HepG2 (cell line): Measurements from ENCODE around the gene CDK6. TPM values are rescaled to one million over a fixed set of nuclear protein-coding genes. Genes with fewer than 3 reads are reported as not detected.

Experiments
- ATAC-seq: fragments of 200-7000 bp; cut with Tn5 transposase; 3 replicates; pipeline ENCODE4 v1.9.1; 2020; ENCODE audit warnings: mild to moderate bottlenecking, moderate library complexity
- BruUV-seq: library from RNA; stranded (reverse); fragments of 400-500 nt; replicated peaks from 2 replicates; lab custom pipeline; 2021; lab: Mats Ljungman, UMichigan
- CTCF ChIA-PET: fragments of 300-600 bp; formaldehyde crosslinking; extraction: SDS; loops from one replicate; lab custom pipeline; 2021; ENCODE audit warnings: low total read pairs, inconsistent platforms, low intra/inter-chr PET ratio; lab: Yijun Ruan, JAX
- POLR2A ChIA-PET: fragments of 350-600 bp; sonication (Branson Sonifier 250); formaldehyde crosslinking; loops from one replicate; lab custom pipeline; 2020; ENCODE audit warnings: antibody characterized with exemption, inconsistent platforms; lab: Yijun Ruan, JAX
- DNase-seq: peaks from one replicate; pipeline ENCODE4 v3.0.0-alpha.2; 2015; ENCODE audit warnings: low spot score
- FAIRE-seq: peaks from 3 replicates; lab custom pipeline; 2011; peaks lifted over from hg19 to GRCh38; lab: Jason Lieb, UNC
- H2AFZ ChIP-seq: one replicate; pipeline ENCODE4 v1.6.1; 2011; ENCODE audit warnings: low read length, inconsistent platforms
- H3K27ac ChIP-seq: fragments of 300-600 bp; 3 replicates; pipeline ENCODE4 v1.8.0; 2011; ENCODE audit warnings: mixed run types, mild to moderate bottlenecking, mixed read lengths, low read length, inconsistent platforms; ENCODE audit not compliant: insufficient read depth; ENCODE audit errors: extremely low read length
- H3K27me3 ChIP-seq, 2 experiments: fragments of 200-600 bp in 1 of 2; 2 replicates in 1 of 2; 3 replicates in 1 of 2; pipeline versions ENCODE4 v1.6.0 to v1.8.0; 2011; ENCODE audit warnings: low read length in 2 of 2, mild to moderate bottlenecking in 2 of 2, moderate library complexity in 2 of 2, inconsistent platforms in 1 of 2; ENCODE audit not compliant: insufficient read depth in 2 of 2, control insufficient read depth in 1 of 2
- H3K36me3 ChIP-seq, 2 experiments: fragments of 200-600 bp in 1 of 2; replicated peaks in 1 of 2; 2 replicates in 1 of 2; 3 replicates in 1 of 2; pipeline versions ENCODE4 v1.5.1 to v1.8.0; 2011; ENCODE audit warnings: low read length in 2 of 2, inconsistent platforms in 1 of 2; ENCODE audit not compliant: insufficient read depth in 2 of 2, control insufficient read depth in 1 of 2
- H3K4me1 ChIP-seq: 2 replicates; pipeline ENCODE4 v1.5.1; 2012; ENCODE audit warnings: low read length, inconsistent platforms; ENCODE audit not compliant: insufficient read depth
- H3K4me2 ChIP-seq: 2 replicates; pipeline ENCODE4 v1.6.0; 2011; ENCODE audit warnings: low read depth, low read length, inconsistent platforms
- H3K4me3 ChIP-seq, 3 experiments: fragments of 200-600 bp in 1 of 3; sonication (generic), shearing (Covaris generic) in 1 of 3; replicated peaks in 1 of 3; 2 replicates each; pipeline ENCODE4 v1.5.1; 2011 to 2016; ENCODE audit warnings: low read length in 3 of 3, inconsistent platforms in 2 of 3, low read depth in 2 of 3, mild to moderate bottlenecking in 2 of 3, control low read depth in 1 of 3, mixed read lengths in 1 of 3; ENCODE audit not compliant: insufficient read depth in 1 of 3
- H3K79me2 ChIP-seq: one replicate; pipeline ENCODE4 v1.6.1; 2011; ENCODE audit warnings: low read length, inconsistent platforms; ENCODE audit not compliant: insufficient read depth
- H3K9ac ChIP-seq: 2 replicates; pipeline ENCODE4 v1.6.0; 2011; ENCODE audit warnings: mild to moderate bottlenecking, low read depth, low read length, inconsistent platforms; ENCODE audit not compliant: insufficient read depth
- H3K9me3 ChIP-seq: 2 replicates; pipeline ENCODE4 v1.5.1; 2012; ENCODE audit warnings: mild to moderate bottlenecking, low read length
- H4K20me1 ChIP-seq: 2 replicates; pipeline ENCODE4 v1.6.0; 2011; ENCODE audit warnings: inconsistent platforms, mild to moderate bottlenecking, low read length, moderate library complexity; ENCODE audit not compliant: insufficient read depth
- FLYWCH1 ChIP-seq: sonication (generic); formaldehyde crosslinking; IDR thresholded peaks from 2 replicates; pipeline ENCODE4 v1.8.1; 2023; ENCODE audit warnings: mild to moderate bottlenecking, missing genetic modification reagents
- FOXM1 ChIP-seq: sonication (generic); formaldehyde crosslinking; IDR thresholded peaks from 2 replicates; pipeline ENCODE4 v1.5.0; 2020; ENCODE audit warnings: missing genetic modification reagents
- HCFC1 ChIP-seq: fragments of 150-350 bp; IDR thresholded peaks from 2 replicates; pipeline ENCODE4 v1.6.1; 2014; ENCODE audit warnings: low read depth, low read length
- MTF1 ChIP-seq: sonication (generic); formaldehyde crosslinking; IDR thresholded peaks from 2 replicates; pipeline ENCODE4 v1.5.0; 2020; ENCODE audit warnings: missing genetic modification reagents
- MXD4 ChIP-seq: IDR thresholded peaks from 2 replicates; pipeline ENCODE4 v1.6.1; 2016; ENCODE audit warnings: mild to moderate bottlenecking, missing biosample characterization, missing genetic modification reagents
- NAIF1 ChIP-seq: sonication (generic); formaldehyde crosslinking; IDR thresholded peaks from 2 replicates; pipeline ENCODE4 v1.5.0; 2020; ENCODE audit warnings: mild to moderate bottlenecking, missing genetic modification reagents, borderline replicate concordance
- PRMT3 ChIP-seq: sonication (generic); formaldehyde crosslinking; IDR thresholded peaks from 2 replicates; pipeline ENCODE4 v1.8.1; 2022; ENCODE audit warnings: low read depth, mild to moderate bottlenecking, moderate library complexity, missing genetic modification reagents, borderline replicate concordance
- TCF7L2 ChIP-seq: IDR thresholded peaks from 2 replicates; pipeline ENCODE4 v1.6.1; 2011; ENCODE audit warnings: mild to moderate bottlenecking, low read depth, low read length, moderate library complexity
- ZNF12 ChIP-seq: sonication (generic); formaldehyde crosslinking; IDR thresholded peaks from 2 replicates; pipeline ENCODE4 v1.5.0; 2020; ENCODE audit warnings: missing genetic modification reagents
- ZNF136 ChIP-seq: sonication (generic); formaldehyde crosslinking; IDR thresholded peaks from 2 replicates; pipeline ENCODE4 v1.8.1; 2022; ENCODE audit warnings: low read depth, mild to moderate bottlenecking, moderate library complexity, missing genetic modification reagents
- ZNF143 ChIP-seq: sonication (generic); formaldehyde crosslinking; IDR thresholded peaks from 2 replicates; pipeline ENCODE4 v1.4.0; 2020; ENCODE audit warnings: missing genetic modification reagents
- ZNF160 ChIP-seq: sonication (generic); formaldehyde crosslinking; IDR thresholded peaks from 2 replicates; pipeline ENCODE4 v1.8.0; 2022; ENCODE audit warnings: mild to moderate bottlenecking, inconsistent platforms, missing genetic modification reagents
- WGBS: methylation state at CpG from one replicate; pipeline ENCODE4 v1.1.6; 2017; ENCODE audit warnings: low lambda C conversion rate; 5-methylcytosine and 5-hydroxymethylcytosine counted together
- in situ Hi-C: cut with HindIII; loops from 2 replicates; pipeline ENCODE4 v1.10.0; 2017; ENCODE audit warnings: low pct_unique_long_range_greater_than_20kb; ENCODE audit not compliant: extremely low pct_ligation_motif_present
- intact Hi-C: fragments of 100-400 bp; cut with micrococcal nuclease; formaldehyde crosslinking; loops from one replicate; pipeline ENCODE4 v1.10.0; 2022; ENCODE audit not compliant: unreplicated experiment
- polyA plus RNA-seq, 8 experiments: library from polyadenylated mRNA; depleted of rRNA in 3 of 8; stranded (reverse) in 7 of 8; unstranded in 1 of 8; fragments of >200 nt; fragmentation: Illumina TruSeq in 4 of 8; extraction: Trizol in 4 of 8; gene quantifications; 2 replicates each; pipeline versions ENCODE4 v1.2.1 to v1.2.3, GENCODE V29; 2011 to 2016; ENCODE audit warnings: low read depth in 4 of 8, missing spikeins in 1 of 8, mixed read lengths in 1 of 8; ENCODE audit not compliant: insufficient read depth in 1 of 8
- total RNA-seq, 5 experiments: library from RNA; depleted of rRNA; stranded (reverse); fragments of >200 nt; fragmentation: Illumina TruSeq; extraction: Trizol; gene quantifications; 2 replicates each; pipeline ENCODE4 v1.2.3, GENCODE V29; 2016; ENCODE audit warnings: low read depth in 1 of 5
- TF ChIP-seq, protein P1 (sequence below): sonication (generic); formaldehyde crosslinking; IDR thresholded peaks from 2 replicates; pipeline ENCODE4; 2020; ENCODE audit warnings: missing genetic modification reagents, mild to moderate bottlenecking, borderline replicate concordance
- TF ChIP-seq, protein P2 (sequence below): sonication (generic); formaldehyde crosslinking; IDR thresholded peaks from 2 replicates; pipeline ENCODE4 v1.4.0; 2020; ENCODE audit warnings: missing genetic modification reagents, borderline replicate concordance
- TF ChIP-seq, protein P3 (sequence below): IDR thresholded peaks from 2 replicates; pipeline ENCODE4 v1.6.1; 2012; ENCODE audit warnings: inconsistent platforms
- TF ChIP-seq, protein P4 (sequence below): sonication (generic); formaldehyde crosslinking; IDR thresholded peaks from 2 replicates; pipeline ENCODE4 v1.8.0; 2022; ENCODE audit warnings: mild to moderate bottlenecking, missing genetic modification reagents, borderline replicate concordance
- TF ChIP-seq, protein P5 (sequence below): sonication (generic); formaldehyde crosslinking; IDR thresholded peaks from 2 replicates; pipeline ENCODE4 v1.4.0; 2020; ENCODE audit warnings: missing genetic modification reagents, low read depth, mild to moderate bottlenecking, borderline replicate concordance

The CDK6 gene
- total and polyA plus RNA-seq, 2 of the 13 experiments (the other 11 are each of a cell fraction or from before 2014, with no cell fraction given), result 34.6 to 90.8 TPM

DNA sequence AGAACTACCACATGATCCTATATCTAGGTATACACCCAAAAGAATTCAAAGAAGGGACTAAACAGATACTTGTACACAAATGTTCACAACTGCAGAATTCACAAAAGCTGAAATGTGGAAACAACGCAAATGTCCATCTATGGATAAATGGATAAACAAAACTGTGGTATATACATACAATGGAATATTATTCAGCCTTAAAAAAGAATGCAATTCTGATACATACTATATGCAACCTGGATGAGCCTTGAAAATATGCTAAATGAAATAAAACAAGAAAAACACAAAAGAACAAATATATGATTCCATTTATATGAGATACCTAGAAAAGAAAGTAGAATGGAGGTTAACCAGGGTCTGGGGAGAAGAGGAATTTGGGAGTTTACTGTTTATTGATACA lies 253.4 kb downstream of the CDK6 start:
- Histone ChIP-seq H3K9ac (no peak overlapping the region), H3K36me3 (peaks cover 6 to 27% of the 10 kb centered on the region in 2 experiments), H3K4me2 (no peak overlapping the region), H3K79me2 (peaks cover 83% of the 10 kb centered on the region), H2AFZ (no peak overlapping the region), H3K4me3 (no peak overlapping the region), H3K27me3 (no peaks in the 10 kb centered on the region), H3K9me3 (no peaks in the 10 kb centered on the region), H3K4me1 (peaks cover 35% of the 10 kb centered on the region), H3K27ac (no peak overlapping the region), H4K20me1 (peaks cover 47% of the 10 kb centered on the region)
- in situ Hi-C loops, result no loop called here
- DNase-seq (no peak), FAIRE-seq (no peak), ATAC-seq (no peak)
- POLR2A ChIA-PET, result no interaction called here
- CTCF ChIA-PET, result no interaction called here
- 97% methylated on average over 1 of the region's 1 CpG for WGBS
- no TSS peak for BruUV-seq
- intact Hi-C loops, result no loop called here
- TF ChIP-seq, protein P1, sequence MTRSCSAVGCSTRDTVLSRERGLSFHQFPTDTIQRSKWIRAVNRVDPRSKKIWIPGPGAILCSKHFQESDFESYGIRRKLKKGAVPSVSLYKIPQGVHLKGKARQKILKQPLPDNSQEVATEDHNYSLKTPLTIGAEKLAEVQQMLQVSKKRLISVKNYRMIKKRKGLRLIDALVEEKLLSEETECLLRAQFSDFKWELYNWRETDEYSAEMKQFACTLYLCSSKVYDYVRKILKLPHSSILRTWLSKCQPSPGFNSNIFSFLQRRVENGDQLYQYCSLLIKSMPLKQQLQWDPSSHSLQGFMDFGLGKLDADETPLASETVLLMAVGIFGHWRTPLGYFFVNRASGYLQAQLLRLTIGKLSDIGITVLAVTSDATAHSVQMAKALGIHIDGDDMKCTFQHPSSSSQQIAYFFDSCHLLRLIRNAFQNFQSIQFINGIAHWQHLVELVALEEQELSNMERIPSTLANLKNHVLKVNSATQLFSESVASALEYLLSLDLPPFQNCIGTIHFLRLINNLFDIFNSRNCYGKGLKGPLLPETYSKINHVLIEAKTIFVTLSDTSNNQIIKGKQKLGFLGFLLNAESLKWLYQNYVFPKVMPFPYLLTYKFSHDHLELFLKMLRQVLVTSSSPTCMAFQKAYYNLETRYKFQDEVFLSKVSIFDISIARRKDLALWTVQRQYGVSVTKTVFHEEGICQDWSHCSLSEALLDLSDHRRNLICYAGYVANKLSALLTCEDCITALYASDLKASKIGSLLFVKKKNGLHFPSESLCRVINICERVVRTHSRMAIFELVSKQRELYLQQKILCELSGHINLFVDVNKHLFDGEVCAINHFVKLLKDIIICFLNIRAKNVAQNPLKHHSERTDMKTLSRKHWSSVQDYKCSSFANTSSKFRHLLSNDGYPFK (CRISPR knock-in tag), result no peak
- no peak for TF ChIP-seq MXD4 (CRISPR knock-in tag)
- no peak for TF ChIP-seq ZNF160 (CRISPR knock-in tag)
- TF ChIP-seq NAIF1 (CRISPR knock-in tag), result no peak
- TF ChIP-seq PRMT3 (CRISPR knock-in tag), result no peak
- TF ChIP-seq, protein P2, sequence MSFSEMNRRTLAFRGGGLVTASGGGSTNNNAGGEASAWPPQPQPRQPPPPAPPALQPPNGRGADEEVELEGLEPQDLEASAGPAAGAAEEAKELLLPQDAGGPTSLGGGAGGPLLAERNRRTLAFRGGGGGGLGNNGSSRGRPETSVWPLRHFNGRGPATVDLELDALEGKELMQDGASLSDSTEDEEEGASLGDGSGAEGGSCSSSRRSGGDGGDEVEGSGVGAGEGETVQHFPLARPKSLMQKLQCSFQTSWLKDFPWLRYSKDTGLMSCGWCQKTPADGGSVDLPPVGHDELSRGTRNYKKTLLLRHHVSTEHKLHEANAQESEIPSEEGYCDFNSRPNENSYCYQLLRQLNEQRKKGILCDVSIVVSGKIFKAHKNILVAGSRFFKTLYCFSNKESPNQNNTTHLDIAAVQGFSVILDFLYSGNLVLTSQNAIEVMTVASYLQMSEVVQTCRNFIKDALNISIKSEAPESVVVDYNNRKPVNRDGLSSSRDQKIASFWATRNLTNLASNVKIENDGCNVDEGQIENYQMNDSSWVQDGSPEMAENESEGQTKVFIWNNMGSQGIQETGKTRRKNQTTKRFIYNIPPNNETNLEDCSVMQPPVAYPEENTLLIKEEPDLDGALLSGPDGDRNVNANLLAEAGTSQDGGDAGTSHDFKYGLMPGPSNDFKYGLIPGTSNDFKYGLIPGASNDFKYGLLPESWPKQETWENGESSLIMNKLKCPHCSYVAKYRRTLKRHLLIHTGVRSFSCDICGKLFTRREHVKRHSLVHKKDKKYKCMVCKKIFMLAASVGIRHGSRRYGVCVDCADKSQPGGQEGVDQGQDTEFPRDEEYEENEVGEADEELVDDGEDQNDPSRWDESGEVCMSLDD (CRISPR knock-in tag), result no peak
- TF ChIP-seq, protein P3, sequence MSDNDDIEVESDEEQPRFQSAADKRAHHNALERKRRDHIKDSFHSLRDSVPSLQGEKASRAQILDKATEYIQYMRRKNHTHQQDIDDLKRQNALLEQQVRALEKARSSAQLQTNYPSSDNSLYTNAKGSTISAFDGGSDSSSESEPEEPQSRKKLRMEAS, result no peak
- no peak for TF ChIP-seq FLYWCH1 (CRISPR knock-in tag)
- no peak for TF ChIP-seq FOXM1 (CRISPR knock-in tag)
- TF ChIP-seq ZNF143, result no peak
- TF ChIP-seq, protein P4, sequence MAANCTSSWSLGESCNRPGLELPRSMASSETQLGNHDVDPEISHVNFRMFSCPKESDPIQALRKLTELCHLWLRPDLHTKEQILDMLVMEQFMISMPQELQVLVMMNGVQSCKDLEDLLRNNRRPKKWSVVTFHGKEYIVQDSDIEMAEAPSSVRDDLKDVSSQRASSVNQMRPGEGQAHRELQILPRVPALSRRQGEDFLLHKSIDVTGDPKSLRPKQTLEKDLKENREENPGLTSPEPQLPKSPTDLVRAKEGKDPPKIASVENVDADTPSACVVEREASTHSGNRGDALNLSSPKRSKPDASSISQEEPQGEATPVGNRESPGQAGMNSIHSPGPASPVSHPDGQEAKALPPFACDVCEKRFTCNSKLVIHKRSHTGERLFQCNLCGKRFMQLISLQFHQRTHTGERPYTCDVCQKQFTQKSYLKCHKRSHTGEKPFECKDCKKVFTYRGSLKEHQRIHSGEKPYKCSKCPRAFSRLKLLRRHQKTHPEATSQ (CRISPR knock-in tag), result no peak
- no peak for TF ChIP-seq MTF1 (CRISPR knock-in tag)
- TF ChIP-seq ZNF136 (CRISPR knock-in tag), result no peak
- TF ChIP-seq ZNF12 (CRISPR knock-in tag), result no peak
- no peak for TF ChIP-seq HCFC1
- no peak for TF ChIP-seq TCF7L2
- TF ChIP-seq, protein P5, sequence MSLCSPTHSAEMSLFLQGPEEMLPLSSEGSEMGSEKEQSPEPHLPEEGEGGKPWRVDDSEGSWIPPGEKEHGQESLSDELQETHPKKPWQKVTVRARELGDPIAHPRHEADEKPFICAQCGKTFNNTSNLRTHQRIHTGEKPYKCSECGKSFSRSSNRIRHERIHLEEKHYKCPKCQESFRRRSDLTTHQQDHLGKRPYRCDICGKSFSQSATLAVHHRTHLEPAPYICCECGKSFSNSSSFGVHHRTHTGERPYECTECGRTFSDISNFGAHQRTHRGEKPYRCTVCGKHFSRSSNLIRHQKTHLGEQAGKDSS (CRISPR knock-in tag), result no peak
